Measurements from ENCODE around the gene FABP1. TPM values are rescaled to one million over a fixed set of nuclear protein-coding genes. Genes with fewer than 3 reads are reported as not detected.

Gene FABP1
- total and polyA plus RNA-seq, 2 of the 8 experiments (the other 6 are each of a cell fraction or from before 2014, with no cell fraction given), result 0.09 TPM; not detected in 1

GRCh38 chr2:88098558-88098900 is 29.3 kb downstream of the FABP1 start:
- Histone ChIP-seq H3K4me1 (replicated peaks in 1 of 4; ENCODE audit: control insufficient read depth in 3 of 4, insufficient read depth in 4 of 4, low read length in 3 of 4) (peaks cover 0 to 12% (median 3%) of the 10 kb centered on the region in 4 experiments; a peak in 5 of 7 replicates), H2BK5ac (ENCODE audit: low read depth, low read length) (no peak overlapping the region), H2BK20ac (ENCODE audit: low read length) (no peak overlapping the region), H3K14ac (ENCODE audit: insufficient read length) (no peak overlapping the region), H3K27ac (ENCODE audit: low read depth, low read length) (no peak overlapping the region), H3K23ac (ENCODE audit: insufficient read length) (no peak overlapping the region), H4K8ac (ENCODE audit: extremely low read depth, insufficient read depth, low read length) (no peak overlapping the region), H3K18ac (ENCODE audit: extremely low read depth, low read length) (no peak overlapping the region), H3K23me2 (ENCODE audit: low read depth, low read length) (no peaks in the 10 kb centered on the region), H3K36me3 (ENCODE audit: control insufficient read depth in 2 of 4, insufficient read depth in 4 of 4, low read length in 3 of 4) (no peaks in the 10 kb centered on the region), H4K20me1 (replicated peaks in 1 of 2; ENCODE audit: control insufficient read depth in 1 of 2, insufficient read depth in 2 of 2, low read length in 2 of 2) (no peaks in the 10 kb centered on the region), H4K5ac (ENCODE audit: insufficient read length, low read depth, low read length) (no peak overlapping the region), H2BK15ac (ENCODE audit: low read length) (no peak overlapping the region), H3K4me2 (ENCODE audit: insufficient read depth in 1 of 2, low read depth in 2 of 2, low read length in 2 of 2) (no peak overlapping the region), H2AK5ac (ENCODE audit: low read depth, low read length) (no peak overlapping the region), H3K9ac (replicated peaks in 1 of 4; ENCODE audit: extremely low read depth in 1 of 4, low read depth in 3 of 4, low read length in 3 of 4) (no peak overlapping the region), H3K4ac (replicated peaks; ENCODE audit: insufficient read length, low read depth, low read length) (no peak overlapping the region), H3K79me1 (ENCODE audit: low read depth, low read length) (no peaks in the 10 kb centered on the region), H3K4me3 (ENCODE audit: extremely low read depth in 1 of 4, insufficient read depth in 2 of 4, low read depth in 3 of 4, low read length in 4 of 4) (no peak overlapping the region), H2AFZ (ENCODE audit: low read length) (no peak overlapping the region), H3K9me3 (ENCODE audit: insufficient read depth in 2 of 2, low read depth in 1 of 2, low read length in 1 of 2) (no peaks in the 10 kb centered on the region), H3K27me3 (replicated peaks in 1 of 4; ENCODE audit: control insufficient read depth in 3 of 4, extremely low read depth in 1 of 4, insufficient read depth in 3 of 4, low read length in 3 of 4) (no peaks in the 10 kb centered on the region), H4K91ac (replicated peaks; ENCODE audit: insufficient read length, low read length) (no peak overlapping the region), H2BK12ac (ENCODE audit: low read depth, low read length) (no peak overlapping the region), H3K56ac (replicated peaks; ENCODE audit: insufficient read length, low read depth, low read length) (no peak overlapping the region), H2BK120ac (replicated peaks; ENCODE audit: low read depth, low read length) (no peak overlapping the region), H3K79me2 (ENCODE audit: control insufficient read depth in 1 of 2, insufficient read depth in 2 of 2, low read length in 2 of 2) (no peaks in the 10 kb centered on the region)
- DNase-seq (ENCODE audit: low read depth in 1 of 2, low spot score in 2 of 2), result no peak
- ChIA-PET CTCF (ENCODE audit: partially characterized antibody) (interaction anchor here (1.6 to 4.2 kb wide), 2 partner anchors 13 to 38 kb away, joined by 3 to 26 read pairs; no protein-coding TSS in a partner anchor), POLR2A (ENCODE audit: partially characterized antibody) (no interaction called here)
- no peak for FAIRE-seq
- no peak for TF ChIP-seq POLR2AphosphoS5 (IDR thresholded peaks at IDR 0.05; ENCODE audit: low read depth, low read length)
- no peak for TF ChIP-seq SP2 (IDR thresholded peaks at IDR 0.05; ENCODE audit: low read length)
- no peak for TF ChIP-seq SP1 (IDR thresholded peaks at IDR 0.05; ENCODE audit: low read depth, low read length)
- no peak for TF ChIP-seq SAP30 (IDR thresholded peaks at IDR 0.05; ENCODE audit: insufficient read depth, insufficient replicate concordance, low read length)
- no peak for TF ChIP-seq SP4 (IDR thresholded peaks at IDR 0.05; ENCODE audit: low read length)
- TF ChIP-seq JUND (IDR thresholded peaks at IDR 0.05; ENCODE audit: low read length), result no peak
- TF ChIP-seq SIRT6 (IDR thresholded peaks at IDR 0.05; ENCODE audit: low read length), result no peak
- no peak for TF ChIP-seq PHF8 (conservative IDR thresholded peaks at IDR 0.05; ENCODE audit: low read depth, low read length)
- no peak for TF ChIP-seq TAF1 (IDR thresholded peaks at IDR 0.05; ENCODE audit: low read depth, low read length)
- TF ChIP-seq ATF2 (IDR thresholded peaks at IDR 0.05; ENCODE audit: low read length), result no peak
- TF ChIP-seq CBX8 (IDR thresholded peaks at IDR 0.05; ENCODE audit: borderline replicate concordance, low read depth, low read length), result no peak
- TF ChIP-seq HDAC2 (IDR thresholded peaks at IDR 0.05; ENCODE audit: borderline replicate concordance in 1 of 2, low read depth in 2 of 2, low read length in 2 of 2), result no peak
- TF ChIP-seq TBP (IDR thresholded peaks at IDR 0.05; ENCODE audit: low read depth, low read length), result no peak
- TF ChIP-seq POLR2A (IDR thresholded peaks at IDR 0.05; ENCODE audit: control extremely low read depth in 1 of 2, low read depth in 2 of 2, low read length in 2 of 2), result no peak
- no peak for TF ChIP-seq BCL11A (IDR thresholded peaks at IDR 0.05; ENCODE audit: low read depth in 2 of 2, low read length in 2 of 2)
- no peak for TF ChIP-seq CHD1 (IDR thresholded peaks at IDR 0.05; ENCODE audit: low read depth, low read length)

All from H1 (cell line).